OCI-LY1 (cell line): ENCODE data around the gene KRT10.

Experiments
- H2AFZ ChIP-seq: fragments of 200-600 bp; sonication (generic), shearing (Covaris generic); 2 replicates; pipeline ENCODE4 v1.6.0; 2014; ENCODE audit warnings: antibody characterized with exemption, mild to moderate bottlenecking, low read length
- H3F3A ChIP-seq: fragments of 200-600 bp; sonication (generic), shearing (Covaris generic); 2 replicates; pipeline ENCODE4 v1.6.0; 2014; ENCODE audit warnings: mild to moderate bottlenecking, antibody characterized with exemption, low read length, moderate library complexity; ENCODE audit not compliant: insufficient read depth
- H3K27ac ChIP-seq: fragments of 200-600 bp; sonication (generic); 2 replicates; pipeline ENCODE4 v1.5.1; 2014; ENCODE audit warnings: low read length, mixed run types, mild to moderate bottlenecking, low read depth; ENCODE audit not compliant: poor library complexity, severe bottlenecking
- H3K27me3 ChIP-seq: fragments of 200-600 bp; sonication (generic); 2 replicates; pipeline ENCODE4 v1.6.0; 2014; ENCODE audit warnings: antibody characterized with exemption, mild to moderate bottlenecking, low read length, moderate library complexity; ENCODE audit not compliant: insufficient read depth
- H3K36me3 ChIP-seq: fragments of 200-600 bp; sonication (generic); 2 replicates; pipeline ENCODE4 v1.6.1; 2014; ENCODE audit warnings: mild to moderate bottlenecking, antibody characterized with exemption, low read length, moderate library complexity, mixed read lengths; ENCODE audit not compliant: insufficient read depth
- H3K4me1 ChIP-seq: fragments of 200-600 bp; sonication (generic); 2 replicates; pipeline ENCODE4 v1.5.1; 2014; ENCODE audit warnings: mild to moderate bottlenecking, low read length, moderate library complexity; ENCODE audit not compliant: insufficient read depth, severe bottlenecking
- H3K4me2 ChIP-seq: fragments of 200-600 bp; sonication (generic), shearing (Covaris generic); 2 replicates; pipeline ENCODE4 v1.6.1; 2014; ENCODE audit warnings: low read length
- H3K4me3 ChIP-seq: fragments of 200-600 bp; sonication (generic); 2 replicates; pipeline ENCODE4 v1.5.1; 2014; ENCODE audit warnings: low read length, low read depth, mild to moderate bottlenecking, mixed read lengths; ENCODE audit not compliant: poor library complexity, severe bottlenecking
- H3K79me2 ChIP-seq: fragments of 200-600 bp; shearing (Covaris generic); 2 replicates; pipeline ENCODE4 v1.6.1; 2016; ENCODE audit warnings: mixed run types, low read length, mixed read lengths; ENCODE audit not compliant: insufficient read depth
- H3K9ac ChIP-seq: fragments of 200-600 bp; sonication (generic), shearing (Covaris generic); 2 replicates; pipeline ENCODE4 v1.6.1; 2014; ENCODE audit warnings: mild to moderate bottlenecking, low read length, mixed read lengths
- H3K9me2 ChIP-seq: fragments of 200-600 bp; sonication (generic), shearing (Covaris generic); 2 replicates; pipeline ENCODE4 v1.6.1; 2014; ENCODE audit warnings: low read depth, mild to moderate bottlenecking, low read length, mixed read lengths
- H3K9me3 ChIP-seq: fragments of 200-600 bp; shearing (Covaris generic); 2 replicates; pipeline ENCODE4 v1.6.1; 2014; ENCODE audit warnings: low read length, mixed read lengths
- H4K20me1 ChIP-seq: fragments of 200-600 bp; sonication (generic), shearing (Covaris generic); 2 replicates; pipeline ENCODE4 v1.6.0; 2016; ENCODE audit warnings: mild to moderate bottlenecking, low read length; ENCODE audit not compliant: insufficient read depth
- EZH2 ChIP-seq: fragments of 200-600 bp; sonication (generic), shearing (Covaris generic); IDR thresholded peaks from 2 replicates; pipeline ENCODE4 v1.8.0; 2017; ENCODE audit warnings: borderline replicate concordance, mixed run types, mild to moderate bottlenecking, antibody characterized with exemption, low read length, moderate library complexity, mixed read lengths
- TF ChIP-seq, protein P1 (sequence below): fragments of 200-600 bp; sonication (generic), shearing (Covaris generic); IDR thresholded peaks from 2 replicates; pipeline ENCODE4 v1.5.1; 2017; ENCODE audit warnings: mild to moderate bottlenecking, antibody characterized with exemption, low read length, moderate library complexity, mixed read lengths

The KRT10 gene

DNA sequence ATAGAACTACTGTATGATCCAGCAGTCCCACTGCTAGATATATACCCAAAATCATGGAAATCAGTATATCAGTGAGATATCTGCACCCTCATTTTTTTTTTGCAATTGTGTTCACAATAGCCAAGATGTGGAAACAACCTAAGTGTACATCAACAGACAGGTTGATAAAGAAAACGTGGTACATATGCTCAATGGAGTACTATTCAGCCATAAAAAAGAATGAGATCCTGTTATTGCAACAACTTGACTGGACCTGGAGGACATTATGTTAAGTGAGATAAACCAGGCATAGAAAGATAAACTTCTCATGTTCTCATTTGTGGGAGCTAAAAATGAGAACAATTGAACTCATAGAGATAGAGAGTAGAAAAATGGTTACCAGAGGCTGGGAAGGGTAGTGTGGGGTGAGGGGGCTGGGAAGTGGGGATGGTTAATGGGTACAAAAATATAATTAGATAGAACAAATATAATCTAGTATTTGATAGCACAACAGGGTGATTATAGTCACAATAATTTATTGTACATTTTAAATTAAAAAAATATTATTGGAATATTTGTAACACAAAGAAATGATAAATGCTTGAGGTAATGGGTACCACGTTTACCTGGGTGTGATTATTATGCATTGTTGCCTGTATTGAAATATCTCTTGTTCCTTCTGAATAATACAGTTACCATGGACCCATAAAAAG lies 7.8 kb upstream of the KRT10 start:
- H3K79me2 ChIP-seq = no peaks in the 10 kb centered on the region
- H3K27me3 ChIP-seq = no peaks in the 10 kb centered on the region
- H3K36me3 ChIP-seq = no peaks in the 10 kb centered on the region
- H3K9me2 ChIP-seq = no peaks in the 10 kb centered on the region
- H3K4me3 ChIP-seq = no peak overlapping the region
- no peak overlapping the region for H3K4me2 ChIP-seq
- H4K20me1 ChIP-seq = no peaks in the 10 kb centered on the region
- no peak overlapping the region for H2AFZ ChIP-seq
- H3K4me1 ChIP-seq = no peaks in the 10 kb centered on the region
- H3K27ac ChIP-seq = no peak overlapping the region
- no peaks in the 10 kb centered on the region for H3F3A ChIP-seq
- H3K9me3 ChIP-seq = no peaks in the 10 kb centered on the region
- TF ChIP-seq, protein P1, sequence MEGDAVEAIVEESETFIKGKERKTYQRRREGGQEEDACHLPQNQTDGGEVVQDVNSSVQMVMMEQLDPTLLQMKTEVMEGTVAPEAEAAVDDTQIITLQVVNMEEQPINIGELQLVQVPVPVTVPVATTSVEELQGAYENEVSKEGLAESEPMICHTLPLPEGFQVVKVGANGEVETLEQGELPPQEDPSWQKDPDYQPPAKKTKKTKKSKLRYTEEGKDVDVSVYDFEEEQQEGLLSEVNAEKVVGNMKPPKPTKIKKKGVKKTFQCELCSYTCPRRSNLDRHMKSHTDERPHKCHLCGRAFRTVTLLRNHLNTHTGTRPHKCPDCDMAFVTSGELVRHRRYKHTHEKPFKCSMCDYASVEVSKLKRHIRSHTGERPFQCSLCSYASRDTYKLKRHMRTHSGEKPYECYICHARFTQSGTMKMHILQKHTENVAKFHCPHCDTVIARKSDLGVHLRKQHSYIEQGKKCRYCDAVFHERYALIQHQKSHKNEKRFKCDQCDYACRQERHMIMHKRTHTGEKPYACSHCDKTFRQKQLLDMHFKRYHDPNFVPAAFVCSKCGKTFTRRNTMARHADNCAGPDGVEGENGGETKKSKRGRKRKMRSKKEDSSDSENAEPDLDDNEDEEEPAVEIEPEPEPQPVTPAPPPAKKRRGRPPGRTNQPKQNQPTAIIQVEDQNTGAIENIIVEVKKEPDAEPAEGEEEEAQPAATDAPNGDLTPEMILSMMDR = no peak
- TF ChIP-seq EZH2 = no peak
- no peak overlapping the region for H3K9ac ChIP-seq

DNA sequence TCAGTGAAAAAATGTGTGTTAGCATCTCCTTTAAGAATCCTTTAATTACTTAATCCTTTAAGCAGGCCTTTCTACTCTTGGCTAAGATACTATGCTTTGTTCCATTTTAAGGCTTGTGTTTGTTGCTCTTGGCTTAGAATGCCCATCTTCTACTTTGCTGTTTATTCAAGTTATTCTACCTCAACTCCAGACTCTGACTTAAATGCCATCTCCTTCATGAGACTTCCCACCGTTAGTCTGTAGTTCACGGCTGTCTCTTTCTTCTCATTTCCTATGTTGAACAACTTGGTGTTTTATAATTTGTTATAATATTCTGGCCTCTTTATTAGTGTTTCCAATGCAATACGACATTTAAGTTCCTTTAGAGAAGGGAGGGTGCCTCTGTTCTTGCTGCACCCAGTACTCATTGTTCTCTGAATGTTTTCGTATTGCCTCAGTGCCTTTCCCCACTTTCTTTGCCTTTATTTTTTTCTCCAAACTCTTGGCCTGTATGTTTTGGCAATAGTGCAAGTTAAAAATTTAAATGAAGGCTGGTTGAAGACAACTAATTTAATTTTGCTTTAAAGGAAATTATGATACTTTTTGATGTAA lies 6.1 kb upstream of the KRT10 start:
- no peak for TF ChIP-seq EZH2
- TF ChIP-seq, protein P1 = no peak
- Histone ChIP-seq H3K4me1 (no peaks in the 10 kb centered on the region), H2AFZ (no peak overlapping the region), H3K27me3 (no peaks in the 10 kb centered on the region), H3K27ac (no peak overlapping the region), H3K9me3 (no peaks in the 10 kb centered on the region), H3K9ac (no peak overlapping the region), H3K79me2 (no peaks in the 10 kb centered on the region), H3K36me3 (no peaks in the 10 kb centered on the region), H4K20me1 (no peaks in the 10 kb centered on the region), H3K4me2 (no peak overlapping the region), H3F3A (no peaks in the 10 kb centered on the region), H3K9me2 (no peaks in the 10 kb centered on the region), H3K4me3 (no peak overlapping the region)

DNA sequence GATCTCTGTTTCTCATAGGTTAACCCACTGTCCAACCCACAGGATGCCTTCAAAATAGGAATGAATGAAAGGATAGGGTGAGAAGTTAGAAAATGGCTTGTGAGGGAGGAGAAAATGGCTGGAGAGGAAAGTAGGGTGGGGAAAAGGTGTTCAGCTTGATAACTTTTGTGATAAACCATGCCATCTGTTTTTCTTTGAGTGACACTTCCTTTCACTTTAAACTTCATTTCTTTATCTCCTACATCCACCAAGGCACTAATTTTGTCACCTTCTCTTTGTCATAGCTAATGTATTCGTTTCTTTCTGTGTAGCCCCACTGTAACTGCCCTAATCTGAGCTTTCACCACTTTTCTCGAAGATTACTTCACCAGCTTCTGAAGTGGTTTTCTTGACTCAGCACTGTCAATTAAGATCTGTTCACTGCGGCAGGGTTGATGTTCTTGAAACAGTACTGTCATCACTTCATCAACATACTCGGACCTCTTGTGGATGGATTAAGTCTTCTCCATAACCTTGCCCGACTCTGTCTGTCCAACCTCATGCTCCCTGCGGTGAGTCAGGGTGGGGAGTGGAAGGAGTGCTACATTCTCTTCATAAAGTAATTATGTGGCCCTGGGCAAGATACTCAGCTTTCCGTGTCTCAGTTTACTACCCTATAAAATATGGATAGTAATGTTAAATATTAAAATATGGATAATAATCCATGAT lies 5.5 kb upstream of the KRT10 start:
- Histone ChIP-seq H3K9me2 (no peaks in the 10 kb centered on the region), H3K4me3 (no peak overlapping the region), H2AFZ (no peak overlapping the region), H3K9me3 (no peaks in the 10 kb centered on the region), H3K27me3 (no peaks in the 10 kb centered on the region), H4K20me1 (no peaks in the 10 kb centered on the region), H3F3A (no peaks in the 10 kb centered on the region), H3K4me1 (no peaks in the 10 kb centered on the region), H3K4me2 (no peak overlapping the region), H3K79me2 (no peaks in the 10 kb centered on the region), H3K9ac (no peak overlapping the region), H3K36me3 (no peaks in the 10 kb centered on the region), H3K27ac (no peak overlapping the region)
- TF ChIP-seq, protein P1 = no peak
- no peak for TF ChIP-seq EZH2
